Mesenteric fat pad (tissue), 1 donor: Measurements from ENCODE around the gene TMTC2. TPM values are rescaled to one million over a fixed set of nuclear protein-coding genes. Genes with fewer than 3 reads are reported as not detected.
"Not testable (repeated sequence)": the region's sequence is repeated elsewhere in the genome, so short reads cannot be mapped to it uniquely, and the experiment has no call there.

Source experiments
- DNase-seq: peaks from one replicate; pipeline ENCODE4 v3.0.0-alpha.2; 2020; ENCODE audit warnings: low spot score
- total RNA-seq: library from RNA; stranded (reverse); fragmentation: NEBNext Ultra II Directional; extraction: Animal tissue kit (Norgen Biotek cat#: 25700); gene quantifications from one replicate; pipeline ENCODE4 v1.2.1, GENCODE V29; 2021
- donor health status: DM: yes; HTN: yes; CAD: no.

The TMTC2 gene
- total RNA-seq, 1 donor from 2014 or later: 7.0 TPM

- DNase-seq: no peak
Observed at GRCh38 chr12:82839796-82840195, 153.1 kb downstream of the TMTC2 start.

GRCh38 chr12:82841487-82841904 is 154.8 kb downstream of the TMTC2 start:
- DNase-seq: no peak

GRCh38 chr12:82842480-82842879 is 155.8 kb downstream of the TMTC2 start:
- DNase-seq: no peak

GRCh38 chr12:82845076-82845475 is 158.4 kb downstream of the TMTC2 start:
- DNase-seq: not testable (repeated sequence)

GRCh38 chr12:82848845-82849244 is 162.1 kb downstream of the TMTC2 start:
- no peak for DNase-seq

- no peak for DNase-seq
Observed at GRCh38 chr12:82852529-82852928, 165.8 kb downstream of the TMTC2 start.

- no peak for DNase-seq
Observed at GRCh38 chr12:82855872-82856271, 169.2 kb downstream of the TMTC2 start.

DNA sequence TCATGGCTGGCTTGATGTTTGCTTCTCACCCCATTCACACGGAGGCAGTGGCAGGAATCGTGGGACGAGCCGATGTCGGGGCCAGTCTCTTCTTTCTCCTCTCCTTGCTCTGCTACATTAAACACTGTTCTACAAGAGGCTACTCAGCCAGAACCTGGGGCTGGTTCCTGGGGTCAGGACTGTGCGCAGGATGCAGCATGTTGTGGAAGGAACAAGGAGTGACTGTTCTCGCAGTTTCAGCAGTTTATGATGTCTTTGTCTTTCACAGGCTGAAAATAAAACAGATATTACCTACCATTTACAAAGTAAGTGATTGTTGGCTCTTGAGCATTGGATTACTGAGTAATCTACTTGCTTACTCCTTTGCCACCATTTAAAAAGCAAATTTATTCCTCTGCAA is 170.6 kb downstream of the TMTC2 start:
- DNase-seq: no peak

GRCh38 chr12:82857911-82858533 is 171.3 kb downstream of the TMTC2 start:
- no peak for DNase-seq

- DNase-seq: no peak
Observed at GRCh38 chr12:82858534-82858917, 171.8 kb downstream of the TMTC2 start.

GRCh38 chr12:82862069-82862841 is 175.5 kb downstream of the TMTC2 start:
- DNase-seq: no peak

GRCh38 chr12:82862876-82863649 is 176.4 kb downstream of the TMTC2 start:
- DNase-seq: no peak

- no peak for DNase-seq
Observed at GRCh38 chr12:82866227-82866775, 179.6 kb downstream of the TMTC2 start.

GRCh38 chr12:82866946-82867345 is 180.2 kb downstream of the TMTC2 start:
- DNase-seq: no peak

DNA sequence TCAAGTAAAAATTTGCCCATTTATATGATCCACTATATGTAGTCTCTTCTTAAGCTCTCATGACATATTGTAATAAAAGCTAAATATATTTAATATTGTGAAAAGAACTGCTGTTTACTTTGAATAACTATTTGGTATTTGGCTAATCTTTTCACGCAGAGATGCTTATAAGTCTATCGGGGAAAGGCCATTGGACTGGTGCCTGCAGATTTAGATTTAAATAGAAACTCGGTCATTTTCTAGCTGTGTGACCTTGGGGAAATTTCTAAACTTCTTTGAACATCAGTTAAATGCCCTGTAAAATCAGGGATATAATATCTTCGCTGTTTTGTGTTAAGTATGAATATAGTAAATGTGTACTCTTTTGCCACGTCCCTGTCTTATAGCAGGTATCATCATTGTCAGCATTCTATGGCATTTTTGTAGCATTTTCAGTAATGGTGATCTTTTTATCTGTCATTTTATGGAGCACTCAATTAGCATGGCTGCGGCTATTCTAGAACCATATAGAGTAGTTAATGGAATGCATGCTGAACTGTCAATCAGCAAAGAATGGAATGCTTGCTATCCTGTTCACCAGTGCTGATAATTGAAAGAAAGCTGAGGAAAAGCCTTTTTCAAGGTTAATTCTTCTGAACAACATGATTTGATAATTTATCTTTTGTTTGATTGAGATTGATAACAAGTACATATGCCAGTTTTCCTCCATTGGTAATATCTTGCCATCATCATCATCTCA is 181.2 kb downstream of the TMTC2 start:
- no peak for DNase-seq

GRCh38 chr12:82870771-82871377 is 184.2 kb downstream of the TMTC2 start:
- no peak for DNase-seq

GRCh38 chr12:82872088-82872487 is 185.4 kb downstream of the TMTC2 start:
- DNase-seq: no peak

DNA sequence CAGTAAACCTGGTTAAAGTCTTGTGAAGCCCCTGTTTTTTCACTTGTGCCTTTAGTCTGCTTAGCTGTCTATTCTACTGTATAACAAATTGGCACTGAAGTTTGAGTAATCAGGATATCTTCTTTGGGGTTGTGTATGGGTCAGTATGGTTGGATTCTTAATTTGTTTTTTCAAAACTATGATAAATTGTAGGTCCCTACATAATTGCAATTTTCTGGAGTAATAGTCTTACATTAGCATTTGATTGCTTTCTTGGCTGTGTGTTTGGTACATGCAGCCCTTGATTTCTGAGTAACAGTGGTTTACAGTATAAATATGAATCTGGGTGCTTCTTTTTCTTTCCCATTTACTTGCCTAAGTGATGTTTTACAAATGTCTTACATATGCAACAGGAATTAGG is 186.6 kb downstream of the TMTC2 start:
- DNase-seq: no peak

- no peak for DNase-seq
Observed at GRCh38 chr12:82873951-82874350, 187.2 kb downstream of the TMTC2 start.

DNA sequence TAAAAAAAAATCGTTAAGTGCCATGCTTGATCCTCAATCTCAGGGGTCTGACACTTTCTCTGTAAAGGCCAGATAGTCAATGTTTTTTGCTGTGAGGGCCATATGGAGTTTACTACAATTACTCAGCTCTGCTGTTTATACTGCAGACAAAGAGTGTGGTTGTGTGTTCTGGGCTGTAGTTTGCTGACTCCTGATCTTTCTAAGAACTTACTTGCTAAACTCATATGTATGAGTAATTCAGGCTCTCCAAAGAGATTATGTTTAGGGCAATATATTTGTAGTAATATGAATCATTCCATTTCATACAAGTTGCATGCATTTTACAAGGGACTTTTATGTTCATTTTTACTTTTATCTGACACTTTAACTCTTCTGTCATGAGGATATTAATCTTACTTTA is 188.2 kb downstream of the TMTC2 start:
- no peak for DNase-seq

DNA sequence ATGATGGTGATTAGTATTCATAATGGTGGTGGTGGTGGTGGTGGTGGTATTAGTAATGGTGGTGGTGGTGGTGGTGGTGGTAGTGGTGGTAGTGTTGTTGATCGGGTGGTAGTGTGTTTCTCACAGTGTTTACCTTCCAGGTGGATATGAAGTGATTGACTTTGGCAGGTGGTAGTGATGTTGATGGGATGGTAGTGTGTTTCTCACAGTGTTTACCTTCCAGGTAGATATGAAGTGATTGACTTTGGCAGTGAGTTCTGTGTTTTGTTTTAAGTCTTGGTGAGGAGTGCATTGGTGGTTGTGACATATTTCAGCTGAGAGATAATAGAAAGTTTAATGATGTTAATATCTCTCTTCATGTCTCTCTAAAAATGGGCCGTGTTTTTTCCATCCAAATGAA is 189.4 kb downstream of the TMTC2 start:
- DNase-seq: no peak
